Upper lobe of left lung (tissue), 4 donors: ENCODE results near the gene SSBP3.

Experiments used
- CTCF ChIP-seq, 6 experiments: fragments of 450-650 bp in 4 of 6; fragments of 200-600 bp in 2 of 6; sonication (generic) in 2 of 6; IDR thresholded peaks; one replicate each; pipeline ENCODE4 v1.5.1; 2016 to 2019; ENCODE audit warnings: antibody characterized with exemption in 6 of 6
- POLR2A ChIP-seq, 4 donors: fragments of 450-650 bp; IDR thresholded peaks; one replicate each; pipeline ENCODE4 v1.5.1; 2016 to 2017; ENCODE audit warnings: antibody characterized with exemption in 4 of 4, mild to moderate bottlenecking in 2 of 4
- POLR2AphosphoS5 ChIP-seq, 2 donors: sonication (generic); formaldehyde crosslinking; IDR thresholded peaks; one replicate each; pipeline ENCODE4 v1.5.1; 2017; ENCODE audit warnings: antibody characterized with exemption in 2 of 2

GRCh38 chr1:54298284-54299033 lies 107.7 kb downstream of the SSBP3 start:
- TF ChIP-seq CTCF (IDR thresholded peaks at IDR 0.05) (no peak), POLR2A (IDR thresholded peaks at IDR 0.05) (no peak), POLR2AphosphoS5 (IDR thresholded peaks at IDR 0.05) (no peak)
